HepG2 (cell line): ENCODE measurements around the gene VPS52. TPM values are rescaled to one million over a fixed set of nuclear protein-coding genes. Genes with fewer than 3 reads are reported as not detected.

Experiments used
- ATAC-seq: fragments of 200-7000 bp; cut with Tn5 transposase; 3 replicates; pipeline ENCODE4 v1.9.1; 2020; ENCODE audit warnings: mild to moderate bottlenecking, moderate library complexity
- BruUV-seq: library from RNA; stranded (reverse); fragments of 400-500 nt; replicated peaks from 2 replicates; lab custom pipeline; 2021; lab: Mats Ljungman, UMichigan
- CTCF ChIA-PET: fragments of 300-600 bp; formaldehyde crosslinking; extraction: SDS; loops from one replicate; lab custom pipeline; 2021; ENCODE audit warnings: low total read pairs, inconsistent platforms, low intra/inter-chr PET ratio; lab: Yijun Ruan, JAX
- POLR2A ChIA-PET: fragments of 350-600 bp; sonication (Branson Sonifier 250); formaldehyde crosslinking; loops from one replicate; lab custom pipeline; 2020; ENCODE audit warnings: antibody characterized with exemption, inconsistent platforms; lab: Yijun Ruan, JAX
- DNase-seq: peaks from one replicate; pipeline ENCODE4 v3.0.0-alpha.2; 2015; ENCODE audit warnings: low spot score
- FAIRE-seq: peaks from 3 replicates; lab custom pipeline; 2011; peaks lifted over from hg19 to GRCh38; lab: Jason Lieb, UNC
- H2AFZ ChIP-seq: one replicate; pipeline ENCODE4 v1.6.1; 2011; ENCODE audit warnings: low read length, inconsistent platforms
- H3K27ac ChIP-seq: fragments of 300-600 bp; 3 replicates; pipeline ENCODE4 v1.8.0; 2011; ENCODE audit warnings: mixed run types, mild to moderate bottlenecking, mixed read lengths, low read length, inconsistent platforms; ENCODE audit not compliant: insufficient read depth; ENCODE audit errors: extremely low read length
- H3K27me3 ChIP-seq, 2 experiments: fragments of 200-600 bp in 1 of 2; 2 replicates in 1 of 2; 3 replicates in 1 of 2; pipeline versions ENCODE4 v1.6.0 to v1.8.0; 2011; ENCODE audit warnings: low read length in 2 of 2, mild to moderate bottlenecking in 2 of 2, moderate library complexity in 2 of 2, inconsistent platforms in 1 of 2; ENCODE audit not compliant: insufficient read depth in 2 of 2, control insufficient read depth in 1 of 2
- H3K36me3 ChIP-seq, 2 experiments: fragments of 200-600 bp in 1 of 2; replicated peaks in 1 of 2; 2 replicates in 1 of 2; 3 replicates in 1 of 2; pipeline versions ENCODE4 v1.5.1 to v1.8.0; 2011; ENCODE audit warnings: low read length in 2 of 2, inconsistent platforms in 1 of 2; ENCODE audit not compliant: insufficient read depth in 2 of 2, control insufficient read depth in 1 of 2
- H3K4me1 ChIP-seq: 2 replicates; pipeline ENCODE4 v1.5.1; 2012; ENCODE audit warnings: low read length, inconsistent platforms; ENCODE audit not compliant: insufficient read depth
- H3K4me2 ChIP-seq: 2 replicates; pipeline ENCODE4 v1.6.0; 2011; ENCODE audit warnings: low read depth, low read length, inconsistent platforms
- H3K4me3 ChIP-seq, 3 experiments: fragments of 200-600 bp in 1 of 3; sonication (generic), shearing (Covaris generic) in 1 of 3; replicated peaks in 1 of 3; 2 replicates each; pipeline ENCODE4 v1.5.1; 2011 to 2016; ENCODE audit warnings: low read length in 3 of 3, inconsistent platforms in 2 of 3, low read depth in 2 of 3, mild to moderate bottlenecking in 2 of 3, control low read depth in 1 of 3, mixed read lengths in 1 of 3; ENCODE audit not compliant: insufficient read depth in 1 of 3
- H3K79me2 ChIP-seq: one replicate; pipeline ENCODE4 v1.6.1; 2011; ENCODE audit warnings: low read length, inconsistent platforms; ENCODE audit not compliant: insufficient read depth
- H3K9ac ChIP-seq: 2 replicates; pipeline ENCODE4 v1.6.0; 2011; ENCODE audit warnings: mild to moderate bottlenecking, low read depth, low read length, inconsistent platforms; ENCODE audit not compliant: insufficient read depth
- H3K9me3 ChIP-seq: 2 replicates; pipeline ENCODE4 v1.5.1; 2012; ENCODE audit warnings: mild to moderate bottlenecking, low read length
- H4K20me1 ChIP-seq: 2 replicates; pipeline ENCODE4 v1.6.0; 2011; ENCODE audit warnings: inconsistent platforms, mild to moderate bottlenecking, low read length, moderate library complexity; ENCODE audit not compliant: insufficient read depth
- FOXK2 ChIP-seq: fragments of 450-650 bp; IDR thresholded peaks from 2 replicates; pipeline ENCODE4 v1.6.1; 2016
- HOXA5 ChIP-seq: sonication (generic); formaldehyde crosslinking; IDR thresholded peaks from 2 replicates; pipeline ENCODE4 v1.4.0; 2020; ENCODE audit warnings: missing genetic modification reagents
- IKZF4 ChIP-seq: sonication (generic); formaldehyde crosslinking; IDR thresholded peaks from 2 replicates; pipeline ENCODE4 v1.5.1; 2020; ENCODE audit warnings: borderline replicate concordance, mild to moderate bottlenecking, low read depth, missing genetic modification reagents; ENCODE audit errors: not compliant biosample characterization
- ISL2 ChIP-seq: sonication (generic); formaldehyde crosslinking; IDR thresholded peaks from 2 replicates; pipeline ENCODE4 v1.5.0; 2020; ENCODE audit warnings: missing genetic modification reagents
- MAZ ChIP-seq, 2 experiments: sonication (generic) in 1 of 2; formaldehyde crosslinking in 1 of 2; IDR thresholded peaks; 2 replicates each; pipeline versions ENCODE4 v1.5.0 to v1.6.1; 2012 to 2020; ENCODE audit warnings: low read depth in 2 of 2, mild to moderate bottlenecking in 2 of 2, borderline replicate concordance in 1 of 2, improper control_type of control experiment in 1 of 2, low read length in 1 of 2, missing genetic modification reagents in 1 of 2, moderate library complexity in 1 of 2
- MEF2D ChIP-seq: sonication (generic); formaldehyde crosslinking; IDR thresholded peaks from 2 replicates; pipeline ENCODE4 v1.5.1; 2020; ENCODE audit warnings: mild to moderate bottlenecking, missing genetic modification reagents
- RXRB ChIP-seq: IDR thresholded peaks from 2 replicates; pipeline ENCODE4 v1.6.1; 2016; ENCODE audit warnings: borderline replicate concordance, missing genetic modification reagents, missing compliant biosample characterization
- SIN3B ChIP-seq: fragments of 150-350 bp; IDR thresholded peaks from 2 replicates; pipeline ENCODE4 v1.6.1; 2014; ENCODE audit warnings: low read length
- SP5 ChIP-seq: IDR thresholded peaks from 2 replicates; pipeline ENCODE4 v1.6.1; 2016; ENCODE audit warnings: low read depth, borderline replicate concordance
- TOE1 ChIP-seq: sonication (generic); formaldehyde crosslinking; IDR thresholded peaks from 2 replicates; pipeline ENCODE4 v1.4.0; 2020; ENCODE audit warnings: mild to moderate bottlenecking, missing genetic modification reagents
- ZNF546 ChIP-seq: sonication (generic); formaldehyde crosslinking; conservative IDR thresholded peaks from 2 replicates; pipeline ENCODE4 v1.8.1; 2023; ENCODE audit warnings: mild to moderate bottlenecking, missing genetic modification reagents
- ZNF713 ChIP-seq: sonication (generic); formaldehyde crosslinking; IDR thresholded peaks from 2 replicates; pipeline ENCODE4 v1.4.0; 2020; ENCODE audit warnings: mild to moderate bottlenecking, missing genetic modification reagents
- WGBS: methylation state at CpG from one replicate; pipeline ENCODE4 v1.1.6; 2017; ENCODE audit warnings: low lambda C conversion rate; 5-methylcytosine and 5-hydroxymethylcytosine counted together
- in situ Hi-C: cut with HindIII; loops from 2 replicates; pipeline ENCODE4 v1.10.0; 2017; ENCODE audit warnings: low pct_unique_long_range_greater_than_20kb; ENCODE audit not compliant: extremely low pct_ligation_motif_present
- intact Hi-C: fragments of 100-400 bp; cut with micrococcal nuclease; formaldehyde crosslinking; loops from one replicate; pipeline ENCODE4 v1.10.0; 2022; ENCODE audit not compliant: unreplicated experiment
- polyA plus RNA-seq, 8 experiments: library from polyadenylated mRNA; depleted of rRNA in 3 of 8; stranded (reverse) in 7 of 8; unstranded in 1 of 8; fragments of >200 nt; fragmentation: Illumina TruSeq in 4 of 8; extraction: Trizol in 4 of 8; gene quantifications; 2 replicates each; pipeline versions ENCODE4 v1.2.1 to v1.2.3, GENCODE V29; 2011 to 2016; ENCODE audit warnings: low read depth in 4 of 8, missing spikeins in 1 of 8, mixed read lengths in 1 of 8; ENCODE audit not compliant: insufficient read depth in 1 of 8
- total RNA-seq, 5 experiments: library from RNA; depleted of rRNA; stranded (reverse); fragments of >200 nt; fragmentation: Illumina TruSeq; extraction: Trizol; gene quantifications; 2 replicates each; pipeline ENCODE4 v1.2.3, GENCODE V29; 2016; ENCODE audit warnings: low read depth in 1 of 5
- TF ChIP-seq, protein P1 (sequence below): sonication (generic); formaldehyde crosslinking; IDR thresholded peaks from 2 replicates; pipeline ENCODE4 v1.5.1; 2020; ENCODE audit warnings: missing genetic modification reagents, mild to moderate bottlenecking, borderline replicate concordance
- TF ChIP-seq, protein P2 (sequence below): sonication (generic); formaldehyde crosslinking; IDR thresholded peaks from 2 replicates; pipeline ENCODE4 v1.5.0; 2020; ENCODE audit warnings: mild to moderate bottlenecking, missing genetic modification reagents
- TF ChIP-seq, protein P3 (sequence below): sonication (generic); formaldehyde crosslinking; IDR thresholded peaks from 2 replicates; pipeline ENCODE4 v1.5.0; 2020; ENCODE audit warnings: mild to moderate bottlenecking, missing genetic modification reagents
- TF ChIP-seq, protein P4 (sequence below): sonication (generic); formaldehyde crosslinking; IDR thresholded peaks from 2 replicates; pipeline ENCODE4 v1.4.0; 2020; ENCODE audit warnings: missing genetic modification reagents, borderline replicate concordance

VPS52 gene
- total and polyA plus RNA-seq, 2 of the 13 experiments (the other 11 are each of a cell fraction or from before 2014, with no cell fraction given) = 48.9 to 85.5 TPM

DNA sequence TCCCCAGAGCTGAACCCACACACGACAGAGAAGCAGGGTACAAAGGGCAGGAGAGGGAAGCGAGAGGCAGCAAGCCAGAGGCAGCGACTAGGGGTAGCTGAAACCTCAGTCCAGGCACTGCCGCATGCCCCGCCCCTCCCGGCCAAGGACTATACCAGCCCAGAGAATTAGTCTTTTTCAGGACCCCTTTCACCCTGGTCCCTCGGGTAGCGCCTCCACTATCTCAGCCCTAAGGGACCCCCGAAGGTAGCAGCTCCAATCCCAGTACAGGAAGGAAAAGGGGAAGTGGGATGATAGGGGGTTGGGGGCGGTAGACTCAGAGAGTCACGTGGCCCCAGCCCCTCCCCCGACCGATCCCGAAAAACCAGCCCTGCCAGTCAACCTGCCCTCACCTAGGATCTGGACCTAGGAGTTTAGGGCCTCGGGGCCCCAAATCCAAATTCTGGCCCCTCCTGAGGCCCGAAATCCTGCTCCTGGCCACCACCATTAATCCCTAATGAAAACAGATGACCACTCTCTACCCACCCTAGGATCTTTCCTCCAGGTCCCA lies 25.8 kb upstream of the VPS52 start:
- Histone ChIP-seq H3K36me3 (peaks cover 5 to 12% of the 10 kb centered on the region in 2 experiments; a peak in 3 of 5 replicates), H3K27ac (peak overlapping the region; percentile 93), H3K79me2 (peaks cover 12% of the 10 kb centered on the region), H3K27me3 (no peaks in the 10 kb centered on the region; a peak in 1 of 5 replicates), H2AFZ (no peak overlapping the region), H3K4me3 (peak overlapping the region; percentile 75 to 88 (median 79)), H3K4me2 (peak overlapping the region; percentile 92), H3K9ac (peak overlapping the region; percentile 58), H3K9me3 (no peaks in the 10 kb centered on the region), H4K20me1 (no peaks in the 10 kb centered on the region), H3K4me1 (peaks cover 27% of the 10 kb centered on the region)
- 8% methylated on average over 10 of the region's 16 CpGs for WGBS
- intact Hi-C loops (no loop called here), in situ Hi-C loops (loop anchor here (5.0 to 25.0 kb wide), 2 partner anchors 95 to 115 kb away; partner anchors contain the start of genes CUTA, HSD17B8, PHF1 and RXRB)
- ChIA-PET CTCF (interaction anchor here (1.2 to 3.3 kb wide), 3 partner anchors 8 to 94 kb away, joined by 3 to 52 read pairs (median 3); partner anchors contain the start of genes KIFC1, PFDN6 and WDR46), POLR2A (interaction anchor here (1.1 to 3.3 kb wide), 11 partner anchors 9 to 325 kb away, joined by 3 to 40 read pairs (median 8); partner anchors contain the start of genes B3GALT4, HSD17B8, PFDN6 and RPS18)
- ATAC-seq (peak; percentile 45), DNase-seq (no peak), FAIRE-seq (no peak)
- no TSS peak for BruUV-seq
- no peak for TF ChIP-seq TOE1 (CRISPR knock-in tag)
- TF ChIP-seq MAZ (IDR thresholded peaks at IDR 0.05; ENCODE audit: borderline replicate concordance, low read depth, low read length) = 0 out of 2 replicates have a peak, but pooled peaks have one; percentile 56
- TF ChIP-seq MAZ (CRISPR knock-in tag; IDR thresholded peaks at IDR 0.05; ENCODE audit: low read depth) = no peak
- TF ChIP-seq, protein P1, sequence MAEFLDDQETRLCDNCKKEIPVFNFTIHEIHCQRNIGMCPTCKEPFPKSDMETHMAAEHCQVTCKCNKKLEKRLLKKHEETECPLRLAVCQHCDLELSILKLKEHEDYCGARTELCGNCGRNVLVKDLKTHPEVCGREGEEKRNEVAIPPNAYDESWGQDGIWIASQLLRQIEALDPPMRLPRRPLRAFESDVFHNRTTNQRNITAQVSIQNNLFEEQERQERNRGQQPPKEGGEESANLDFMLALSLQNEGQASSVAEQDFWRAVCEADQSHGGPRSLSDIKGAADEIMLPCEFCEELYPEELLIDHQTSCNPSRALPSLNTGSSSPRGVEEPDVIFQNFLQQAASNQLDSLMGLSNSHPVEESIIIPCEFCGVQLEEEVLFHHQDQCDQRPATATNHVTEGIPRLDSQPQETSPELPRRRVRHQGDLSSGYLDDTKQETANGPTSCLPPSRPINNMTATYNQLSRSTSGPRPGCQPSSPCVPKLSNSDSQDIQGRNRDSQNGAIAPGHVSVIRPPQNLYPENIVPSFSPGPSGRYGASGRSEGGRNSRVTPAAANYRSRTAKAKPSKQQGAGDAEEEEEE (CRISPR knock-in tag) = 0 out of 2 replicates have a peak, but pooled peaks have one; percentile 33
- no peak for TF ChIP-seq ZNF546 (CRISPR knock-in tag)
- no peak for TF ChIP-seq FOXK2
- TF ChIP-seq, protein P2, sequence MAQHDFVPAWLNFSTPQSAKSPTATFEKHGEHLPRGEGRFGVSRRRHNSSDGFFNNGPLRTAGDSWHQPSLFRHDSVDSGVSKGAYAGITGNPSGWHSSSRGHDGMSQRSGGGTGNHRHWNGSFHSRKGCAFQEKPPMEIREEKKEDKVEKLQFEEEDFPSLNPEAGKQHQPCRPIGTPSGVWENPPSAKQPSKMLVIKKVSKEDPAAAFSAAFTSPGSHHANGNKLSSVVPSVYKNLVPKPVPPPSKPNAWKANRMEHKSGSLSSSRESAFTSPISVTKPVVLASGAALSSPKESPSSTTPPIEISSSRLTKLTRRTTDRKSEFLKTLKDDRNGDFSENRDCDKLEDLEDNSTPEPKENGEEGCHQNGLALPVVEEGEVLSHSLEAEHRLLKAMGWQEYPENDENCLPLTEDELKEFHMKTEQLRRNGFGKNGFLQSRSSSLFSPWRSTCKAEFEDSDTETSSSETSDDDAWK (CRISPR knock-in tag) = no peak
- TF ChIP-seq SP5 (CRISPR knock-in tag) = no peak; the same call in 1 of the 2 replicates
- no peak for TF ChIP-seq RXRB (CRISPR knock-in tag)
- no peak for TF ChIP-seq ISL2 (CRISPR knock-in tag)
- TF ChIP-seq SIN3B = no peak
- TF ChIP-seq, protein P3, sequence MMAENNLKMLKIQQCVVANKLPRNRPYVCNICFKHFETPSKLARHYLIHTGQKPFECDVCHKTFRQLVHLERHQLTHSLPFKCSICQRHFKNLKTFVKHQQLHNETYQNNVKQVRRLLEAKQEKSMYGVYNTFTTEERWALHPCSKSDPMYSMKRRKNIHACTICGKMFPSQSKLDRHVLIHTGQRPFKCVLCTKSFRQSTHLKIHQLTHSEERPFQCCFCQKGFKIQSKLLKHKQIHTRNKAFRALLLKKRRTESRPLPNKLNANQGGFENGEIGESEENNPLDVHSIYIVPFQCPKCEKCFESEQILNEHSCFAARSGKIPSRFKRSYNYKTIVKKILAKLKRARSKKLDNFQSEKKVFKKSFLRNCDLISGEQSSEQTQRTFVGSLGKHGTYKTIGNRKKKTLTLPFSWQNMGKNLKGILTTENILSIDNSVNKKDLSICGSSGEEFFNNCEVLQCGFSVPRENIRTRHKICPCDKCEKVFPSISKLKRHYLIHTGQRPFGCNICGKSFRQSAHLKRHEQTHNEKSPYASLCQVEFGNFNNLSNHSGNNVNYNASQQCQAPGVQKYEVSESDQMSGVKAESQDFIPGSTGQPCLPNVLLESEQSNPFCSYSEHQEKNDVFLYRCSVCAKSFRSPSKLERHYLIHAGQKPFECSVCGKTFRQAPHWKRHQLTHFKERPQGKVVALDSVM = no peak
- TF ChIP-seq, protein P4, sequence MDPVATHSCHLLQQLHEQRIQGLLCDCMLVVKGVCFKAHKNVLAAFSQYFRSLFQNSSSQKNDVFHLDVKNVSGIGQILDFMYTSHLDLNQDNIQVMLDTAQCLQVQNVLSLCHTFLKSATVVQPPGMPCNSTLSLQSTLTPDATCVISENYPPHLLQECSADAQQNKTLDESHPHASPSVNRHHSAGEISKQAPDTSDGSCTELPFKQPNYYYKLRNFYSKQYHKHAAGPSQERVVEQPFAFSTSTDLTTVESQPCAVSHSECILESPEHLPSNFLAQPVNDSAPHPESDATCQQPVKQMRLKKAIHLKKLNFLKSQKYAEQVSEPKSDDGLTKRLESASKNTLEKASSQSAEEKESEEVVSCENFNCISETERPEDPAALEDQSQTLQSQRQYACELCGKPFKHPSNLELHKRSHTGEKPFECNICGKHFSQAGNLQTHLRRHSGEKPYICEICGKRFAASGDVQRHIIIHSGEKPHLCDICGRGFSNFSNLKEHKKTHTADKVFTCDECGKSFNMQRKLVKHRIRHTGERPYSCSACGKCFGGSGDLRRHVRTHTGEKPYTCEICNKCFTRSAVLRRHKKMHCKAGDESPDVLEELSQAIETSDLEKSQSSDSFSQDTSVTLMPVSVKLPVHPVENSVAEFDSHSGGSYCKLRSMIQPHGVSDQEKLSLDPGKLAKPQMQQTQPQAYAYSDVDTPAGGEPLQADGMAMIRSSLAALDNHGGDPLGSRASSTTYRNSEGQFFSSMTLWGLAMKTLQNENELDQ (CRISPR knock-in tag) = no peak
- TF ChIP-seq IKZF4 (CRISPR knock-in tag) = no peak
- no peak for TF ChIP-seq ZNF713 (CRISPR knock-in tag)
- TF ChIP-seq MEF2D (CRISPR knock-in tag) = no peak
- no peak; the same call in 1 of the 2 replicates for TF ChIP-seq HOXA5
